Skeletal muscle tissue (tissue), 5 donors: ENCODE measurements around the gene PLEKHM1. TPM values are rescaled to one million over a fixed set of nuclear protein-coding genes. Genes with fewer than 3 reads are reported as not detected.

Source experiments
- H3K27ac ChIP-seq: one replicate; pipeline ENCODE4 v1.7.0; 2013; ENCODE audit warnings: mild to moderate bottlenecking, low read depth, low read length, inconsistent platforms
- H3K27me3 ChIP-seq, 3 donors: one replicate each; pipeline ENCODE4 v1.7.0; 2013; ENCODE audit warnings: low read length in 3 of 3; ENCODE audit not compliant: control insufficient read depth in 3 of 3, insufficient read depth in 3 of 3
- H3K36me3 ChIP-seq, 3 donors: one replicate each; pipeline ENCODE4 v1.7.0; 2013; ENCODE audit warnings: low read length in 3 of 3; ENCODE audit not compliant: control insufficient read depth in 3 of 3, insufficient read depth in 3 of 3
- H3K4me1 ChIP-seq, 3 donors: one replicate each; pipeline ENCODE4 v1.7.0; 2013; ENCODE audit warnings: low read length in 3 of 3, mild to moderate bottlenecking in 3 of 3; ENCODE audit not compliant: control insufficient read depth in 3 of 3, insufficient read depth in 3 of 3
- H3K4me3 ChIP-seq, 3 donors: one replicate each; pipeline ENCODE4 v1.7.0; 2013; ENCODE audit warnings: low read length in 3 of 3
- H3K9ac ChIP-seq, 3 donors: one replicate each; pipeline ENCODE4 v1.7.0; 2013; ENCODE audit warnings: low read length in 3 of 3, mild to moderate bottlenecking in 3 of 3, moderate library complexity in 2 of 3, low read depth in 1 of 3
- H3K9me3 ChIP-seq, 3 donors: one replicate each; pipeline ENCODE4 v1.7.0; 2013; ENCODE audit warnings: low read length in 3 of 3; ENCODE audit not compliant: control insufficient read depth in 3 of 3
- small RNA-seq: library from RNA; depleted of rRNA; stranded (forward); fragments of <200 nt; gene quantifications from one replicate; pipeline ENCODE3, GENCODE V24; 2014
- total RNA-seq: library from RNA; depleted of rRNA; stranded (reverse); fragments of >200 nt; gene quantifications from one replicate; pipeline ENCODE4 v1.2.3, GENCODE V29; 2014
- donor health status: Osteomylitis.

Gene PLEKHM1
- total RNA-seq, 1 donor from 2014 or later, result 7.8 TPM

- Histone ChIP-seq H3K27ac (no peak overlapping the region), H3K36me3 (peaks cover 0 to 2% (median 0%) of the 10 kb centered on the region in 3 donors), H3K27me3 (peaks cover 0 to 6% (median 4%) of the 10 kb centered on the region in 3 donors), H3K9me3 (no peaks in the 10 kb centered on the region), H3K4me3 (no peak overlapping the region), H3K4me1 (peaks cover 7 to 11% (median 8%) of the 10 kb centered on the region in 3 donors), H3K9ac (no peak overlapping the region)
Observed at GRCh38 chr17:45393411-45393810, 97.1 kb downstream of the PLEKHM1 start.

GRCh38 chr17:45391918-45392317, 98.6 kb downstream of the PLEKHM1 start:
- no peak overlapping the region for H3K4me3 ChIP-seq

GRCh38 chr17:45391291-45391690, 99.2 kb downstream of the PLEKHM1 start:
- Histone ChIP-seq H3K9ac (no peak overlapping the region), H3K36me3 (no peaks in the 10 kb centered on the region), H3K4me1 (peaks cover 7 to 11% (median 8%) of the 10 kb centered on the region in 3 donors), H3K27ac (no peak overlapping the region), H3K27me3 (peaks cover 0 to 15% (median 4%) of the 10 kb centered on the region in 3 donors), H3K4me3 (no peak overlapping the region), H3K9me3 (no peaks in the 10 kb centered on the region)

More at GRCh38 chr17:45391918-45392317, 98.6 kb downstream of the PLEKHM1 start:
- H3K27ac ChIP-seq, result no peak overlapping the region
- peaks cover 0 to 15% (median 4%) of the 10 kb centered on the region in 3 donors for H3K27me3 ChIP-seq
- no peak overlapping the region for H3K9ac ChIP-seq
- H3K9me3 ChIP-seq, result no peaks in the 10 kb centered on the region
- H3K36me3 ChIP-seq, result no peaks in the 10 kb centered on the region
- H3K4me1 ChIP-seq, result peaks cover 7 to 11% (median 8%) of the 10 kb centered on the region in 3 donors

- H3K27me3 ChIP-seq, result peaks cover 0 to 15% (median 4%) of the 10 kb centered on the region in 3 donors
- H3K4me3 ChIP-seq, result no peak overlapping the region
- no peaks in the 10 kb centered on the region for H3K36me3 ChIP-seq
- H3K27ac ChIP-seq, result no peak overlapping the region
- peaks cover 3 to 11% (median 11%) of the 10 kb centered on the region in 3 donors for H3K4me1 ChIP-seq
- no peaks in the 10 kb centered on the region for H3K9me3 ChIP-seq
- H3K9ac ChIP-seq, result no peak overlapping the region
Observed at GRCh38 chr17:45389354-45389753, 101.2 kb downstream of the PLEKHM1 start.

GRCh38 chr17:45388604-45389325, 101.8 kb downstream of the PLEKHM1 start:
- Histone ChIP-seq H3K9ac (no peak overlapping the region), H3K4me3 (no peak overlapping the region), H3K4me1 (peaks cover 3 to 15% (median 14%) of the 10 kb centered on the region in 3 donors), H3K27me3 (peaks cover 0 to 15% (median 4%) of the 10 kb centered on the region in 3 donors), H3K27ac (no peak overlapping the region), H3K9me3 (no peaks in the 10 kb centered on the region), H3K36me3 (no peaks in the 10 kb centered on the region)

- H3K27me3 ChIP-seq, result peaks cover 0 to 15% (median 4%) of the 10 kb centered on the region in 3 donors
- H3K27ac ChIP-seq, result no peak overlapping the region
- no peak overlapping the region for H3K9ac ChIP-seq
- no peak overlapping the region for H3K4me3 ChIP-seq
- peaks cover 3 to 15% (median 14%) of the 10 kb centered on the region in 3 donors for H3K4me1 ChIP-seq
- no peaks in the 10 kb centered on the region for H3K36me3 ChIP-seq
- H3K9me3 ChIP-seq, result no peaks in the 10 kb centered on the region
Observed at GRCh38 chr17:45387739-45388138, 102.8 kb downstream of the PLEKHM1 start.

GRCh38 chr17:45386178-45386577, 104.3 kb downstream of the PLEKHM1 start:
- Histone ChIP-seq H3K27me3 (peaks cover 0 to 15% (median 4%) of the 10 kb centered on the region in 3 donors), H3K4me3 (no peak overlapping the region), H3K27ac (no peak overlapping the region)

More at GRCh38 chr17:45386178-45386577, 104.3 kb downstream of the PLEKHM1 start:
- Histone ChIP-seq H3K9ac (no peak overlapping the region), H3K4me1 (peaks cover 3 to 15% (median 14%) of the 10 kb centered on the region in 3 donors), H3K36me3 (no peaks in the 10 kb centered on the region), H3K9me3 (no peaks in the 10 kb centered on the region)

Small RNAs within 50 kb of the gene (small RNA-seq; reads per million reads assigned to genes)
- gene RF00017, result not detected

Other genes starting within 250 kb of the PLEKHM1 start
- not detected for gene SPATA32, start 228.6 kb downstream of the PLEKHM1 start, total RNA-seq
- 1.6 TPM for gene MAP3K14, start 173.7 kb downstream of the PLEKHM1 start, total RNA-seq
- 4.7 TPM for gene ARHGAP27, start 57.9 kb downstream of the PLEKHM1 start, total RNA-seq